Naive thymus-derived CD4-positive, alpha-beta T cell (primary cell): ENCODE results near the gene SPAG4. TPM values are rescaled to one million over a fixed set of nuclear protein-coding genes. Genes with fewer than 3 reads are reported as not detected.

Experiments used
- ATAC-seq: fragments of 150-1000 bp; cut with Tn5 transposase; 2 replicates; pipeline ENCODE4 v1.10.0; 2021; ENCODE audit warnings: mild to moderate bottlenecking, moderate library complexity
- CTCF ChIA-PET: fragments of 350-600 bp; sonication (Branson Sonifier 250); formaldehyde crosslinking; loops from one replicate; lab custom pipeline; 2021; ENCODE audit warnings: antibody characterized with exemption; lab: Charles Lee
- POLR2A ChIA-PET: fragments of 350-600 bp; sonication (Branson Sonifier 250); formaldehyde crosslinking; loops from one replicate; lab custom pipeline; 2021; ENCODE audit warnings: antibody characterized with exemption, inconsistent platforms; lab: Charles Lee
- DNase-seq, 9 donors: peaks; one replicate each; pipeline versions ENCODE4 v3.0.0 to v3.0.0-alpha.2; 2020 to 2022; ENCODE audit warnings: mixed read lengths in 1 of 9
- H3K27ac ChIP-seq: one replicate; pipeline ENCODE4 v1.7.0; 2013; ENCODE audit warnings: mild to moderate bottlenecking, low read depth, low read length, moderate library complexity
- H3K27me3 ChIP-seq, 2 donors: one replicate each; pipeline ENCODE4 v1.7.0; 2013; ENCODE audit warnings: low read length in 2 of 2, mild to moderate bottlenecking in 2 of 2, moderate library complexity in 2 of 2; ENCODE audit not compliant: control insufficient read depth in 2 of 2, insufficient read depth in 2 of 2
- H3K36me3 ChIP-seq, 3 experiments: 1 replicate in 2 of 3; 2 replicates in 1 of 3; pipeline ENCODE4 v1.7.0; 2013; ENCODE audit warnings: low read length in 3 of 3, mild to moderate bottlenecking in 3 of 3, moderate library complexity in 1 of 3; ENCODE audit not compliant: insufficient read depth in 3 of 3, control insufficient read depth in 2 of 3
- H3K4me1 ChIP-seq, 2 donors: one replicate each; pipeline ENCODE4 v1.7.0; 2013; ENCODE audit warnings: low read length in 2 of 2, mild to moderate bottlenecking in 2 of 2, moderate library complexity in 1 of 2; ENCODE audit not compliant: control insufficient read depth in 2 of 2, insufficient read depth in 2 of 2
- H3K4me3 ChIP-seq: 2 replicates; pipeline ENCODE4 v1.7.0; 2013; ENCODE audit warnings: mild to moderate bottlenecking, low read length
- H3K9me3 ChIP-seq, 3 experiments: 1 replicate in 2 of 3; 2 replicates in 1 of 3; pipeline ENCODE4 v1.7.0; 2013; ENCODE audit warnings: low read length in 3 of 3; ENCODE audit not compliant: control insufficient read depth in 2 of 3
- H3K27ac Mint-ChIP-seq, 9 donors: one replicate each; pipeline ENCODE4 v1.8.0; 2020 to 2022; ENCODE audit warnings: mixed read lengths in 9 of 9, mild to moderate bottlenecking in 8 of 9, moderate library complexity in 5 of 9, inconsistent platforms in 2 of 9
- H3K27me3 Mint-ChIP-seq, 5 donors: one replicate each; pipeline ENCODE4 v1.8.0; 2021 to 2022; ENCODE audit warnings: mixed read lengths in 5 of 5, mild to moderate bottlenecking in 1 of 5
- H3K36me3 Mint-ChIP-seq, 5 donors: one replicate each; pipeline ENCODE4 v1.8.0; 2020 to 2022; ENCODE audit warnings: mixed read lengths in 5 of 5, mild to moderate bottlenecking in 3 of 5, inconsistent platforms in 1 of 5
- H3K4me1 Mint-ChIP-seq, 7 donors: one replicate each; pipeline ENCODE4 v1.8.0; 2020 to 2022; ENCODE audit warnings: mixed read lengths in 7 of 7, mild to moderate bottlenecking in 3 of 7, inconsistent platforms in 1 of 7
- H3K4me3 Mint-ChIP-seq, 10 donors: one replicate each; pipeline ENCODE4 v1.8.0; 2020 to 2022; ENCODE audit warnings: mild to moderate bottlenecking in 10 of 10, mixed read lengths in 10 of 10, moderate library complexity in 6 of 10, inconsistent platforms in 2 of 10
- H3K9me3 Mint-ChIP-seq, 11 donors: one replicate each; pipeline ENCODE4 v1.8.0; 2020 to 2022; ENCODE audit warnings: mixed read lengths in 11 of 11, mild to moderate bottlenecking in 4 of 11, inconsistent platforms in 1 of 11, moderate library complexity in 1 of 11
- intact Hi-C, 2 donors: fragments of 100-400 bp; cut with micrococcal nuclease; formaldehyde crosslinking; loops; one replicate each; pipeline ENCODE4 v1.15.1; 2023
- polyA plus RNA-seq, 2 donors: library from polyadenylated mRNA; unstranded; fragments of 300-500 nt; fragmentation: Illumina TruSeq; gene quantifications; one replicate each; pipeline ENCODE4 v1.2.3, GENCODE V29; 2021
- total RNA-seq, 6 experiments: library from RNA in 5 of 6; stranded (reverse) in 5 of 6; gene quantifications; 1 replicate in 5 of 6; 2 replicates in 1 of 6; pipeline ENCODE4 v1.2.3 and lab custom pipeline; 2021 to 2026

Gene SPAG4
- total and polyA plus RNA-seq, 7 experiments from 2014 or later = 0.35 to 25.0 (median 2.7) TPM; not detected in 2

- peaks cover 0 to 61% (median 14%) of the 10 kb centered on the region in 3 experiments for H3K36me3 ChIP-seq
- Mint-ChIP-seq H3K27me3 (no peaks in the 10 kb centered on the region), H3K36me3 (peaks cover 28 to 51% (median 34%) of the 10 kb centered on the region in 5 donors), H3K9me3 (no peaks in the 10 kb centered on the region), H3K27ac (peak overlapping the region in 2 of 9 donors; percentile 47 to 48), H3K4me3 (no peak overlapping the region), H3K4me1 (peaks cover 0 to 5% (median 4%) of the 10 kb centered on the region in 7 donors)
- H3K27me3 ChIP-seq = no peaks in the 10 kb centered on the region
- no peaks in the 10 kb centered on the region for H3K4me1 ChIP-seq
- no peak overlapping the region for H3K27ac ChIP-seq
- DNase-seq (no peak), ATAC-seq (no peak)
- intact Hi-C loops = no loop called here
- POLR2A ChIA-PET = interaction anchor here (1.0 to 1.5 kb wide), 2 partner anchors 8 to 69 kb away, joined by 4 to 5 read pairs; no protein-coding TSS in a partner anchor
- CTCF ChIA-PET = no interaction called here
- no peaks in the 10 kb centered on the region for H3K9me3 ChIP-seq
- H3K4me3 ChIP-seq = no peak overlapping the region
Observed at GRCh38 chr20:35669681-35670080, 54.1 kb downstream of the SPAG4 start.

Other genes with a start within 250 kb of the SPAG4 start
- 10 to 100 TPM; 29.7 to 61.8 (median 48.8) TPM for gene UQCC1, start 203.9 kb upstream of the SPAG4 start, total RNA-seq
- 10 to 100 TPM; 12.6 to 16.8 TPM for gene UQCC1, start 203.9 kb upstream of the SPAG4 start, polyA plus RNA-seq
- gene GDF5, start 177.6 kb upstream of the SPAG4 start, total RNA-seq = under 1 TPM in 1 of 5 experiments, not detected in 4; 0.13 TPM
- not detected for gene GDF5, start 177.6 kb upstream of the SPAG4 start, polyA plus RNA-seq
- 10 to 100 TPM; 34.5 to 75.0 (median 70.7) TPM for gene CEP250, start 160.2 kb upstream of the SPAG4 start, total RNA-seq
- gene CEP250, start 160.2 kb upstream of the SPAG4 start, polyA plus RNA-seq = 10 to 100 TPM in 1 of 2 donors, 1 to 10 TPM in 1; 7.7 to 19.0 TPM
- not detected for gene C20orf173, start 86.2 kb upstream of the SPAG4 start, total RNA-seq
- not detected for gene C20orf173, start 86.2 kb upstream of the SPAG4 start, polyA plus RNA-seq
- 100 to 1,000 TPM; 139 to 158 (median 148) TPM for gene ERGIC3, start 73.8 kb upstream of the SPAG4 start, total RNA-seq
- gene ERGIC3, start 73.8 kb upstream of the SPAG4 start, polyA plus RNA-seq = 100 to 1,000 TPM; 135 to 148 TPM
- 100 to 1,000 TPM; 250 to 378 (median 305) TPM for gene CPNE1, start 49.1 kb downstream of the SPAG4 start, total RNA-seq
- 100 to 1,000 TPM; 277 to 360 TPM for gene CPNE1, start 49.1 kb downstream of the SPAG4 start, polyA plus RNA-seq
- gene RBM12, start 49.1 kb downstream of the SPAG4 start, total RNA-seq = 100 to 1,000 TPM in 4 of 5 experiments, 10 to 100 TPM in 1; 98.2 to 122 (median 114) TPM
- 10 to 100 TPM; 48.9 to 50.8 TPM for gene RBM12, start 49.1 kb downstream of the SPAG4 start, polyA plus RNA-seq
- 10 to 100 TPM; 18.2 to 41.1 (median 35.0) TPM for gene NFS1, start 83.5 kb downstream of the SPAG4 start, total RNA-seq
- 10 to 100 TPM in 1 of 2 donors, 1 to 10 TPM in 1; 9.7 to 27.7 TPM for gene NFS1, start 83.5 kb downstream of the SPAG4 start, polyA plus RNA-seq
- gene ROMO1, start 83.6 kb downstream of the SPAG4 start, total RNA-seq = 10 to 100 TPM; 33.2 to 85.5 (median 38.5) TPM
- 100 to 1,000 TPM; 269 to 293 TPM for gene ROMO1, start 83.6 kb downstream of the SPAG4 start, polyA plus RNA-seq
- 1,000 to 10,000 TPM in 2 of 5 experiments, 100 to 1,000 TPM in 3; 372 to 1,041 (median 699) TPM for gene RBM39, start 126.4 kb downstream of the SPAG4 start, total RNA-seq
- gene RBM39, start 126.4 kb downstream of the SPAG4 start, polyA plus RNA-seq = 100 to 1,000 TPM; 100 to 152 TPM
- gene PHF20, start 156.2 kb downstream of the SPAG4 start, total RNA-seq = 100 to 1,000 TPM in 2 of 5 experiments, 10 to 100 TPM in 3; 57.5 to 157 (median 78.0) TPM
- 100 to 1,000 TPM in 1 of 2 donors, 10 to 100 TPM in 1; 99.9 to 138 TPM for gene PHF20, start 156.2 kb downstream of the SPAG4 start, polyA plus RNA-seq